NCI-H1092 (cell line): ENCODE data around the gene C19orf85.
"Not testable (repeated sequence)": the region's sequence is repeated elsewhere in the genome, so short reads cannot be mapped to it uniquely, and the experiment has no call there.

Experiments
- DNase-seq: peaks from one replicate; lab custom pipeline; 2025; lab: John Stamatoyannopoulos, UW

The C19orf85 gene

GRCh38 chr19:55464662-55465054 lies at the start of gene C19orf85:
TSS of gene C19orf85 (minus strand) at chr19:55464751. CDS start at chr19:55464554, 197 bp downstream.
- no peak for DNase-seq

- no peak for DNase-seq
Observed at GRCh38 chr19:55508120-55508519, 43.6 kb upstream of the C19orf85 start.

GRCh38 chr19:55504981-55505380 lies 40.4 kb upstream of the C19orf85 start:
- DNase-seq = no peak

GRCh38 chr19:55504252-55504603 lies 39.7 kb upstream of the C19orf85 start:
- DNase-seq = no peak

- peak; percentile 77 for DNase-seq
Observed at GRCh38 chr19:55503502-55504251, 39.1 kb upstream of the C19orf85 start.

GRCh38 chr19:55503157-55503501 lies 38.6 kb upstream of the C19orf85 start:
- DNase-seq = no peak

GRCh38 chr19:55502197-55502952 lies 37.8 kb upstream of the C19orf85 start:
- no peak for DNase-seq

- DNase-seq = no peak
Observed at GRCh38 chr19:55500368-55500952, 35.9 kb upstream of the C19orf85 start.

GRCh38 chr19:55498246-55498840 lies 33.8 kb upstream of the C19orf85 start:
- no peak for DNase-seq

- DNase-seq = no peak
Observed at GRCh38 chr19:55497763-55498162, 33.2 kb upstream of the C19orf85 start.

- not testable (repeated sequence) for DNase-seq
Observed at GRCh38 chr19:55496820-55497219, 32.3 kb upstream of the C19orf85 start.

- no peak for DNase-seq
Observed at GRCh38 chr19:55495646-55496349, 31.2 kb upstream of the C19orf85 start.

- DNase-seq = no peak
Observed at GRCh38 chr19:55494172-55494761, 29.7 kb upstream of the C19orf85 start.

- no peak for DNase-seq
Observed at GRCh38 chr19:55493645-55494171, 29.2 kb upstream of the C19orf85 start.

GRCh38 chr19:55493052-55493644 lies 28.6 kb upstream of the C19orf85 start:
- DNase-seq = no peak

GRCh38 chr19:55492362-55492944 lies 27.9 kb upstream of the C19orf85 start:
- DNase-seq = no peak

- no peak for DNase-seq
Observed at GRCh38 chr19:55491546-55492360, 27.2 kb upstream of the C19orf85 start.

- DNase-seq = no peak
Observed at GRCh38 chr19:55490478-55491432, 26.2 kb upstream of the C19orf85 start.
